Stomach smooth muscle (tissue), 2 donors: Measurements from ENCODE around the gene ELAVL1.
"Not testable (repeated sequence)": the region's sequence is repeated elsewhere in the genome, so short reads cannot be mapped to it uniquely, and the experiment has no call there.

Experiments used
- H3K27ac ChIP-seq: one replicate; pipeline ENCODE4 v1.7.0; 2013; ENCODE audit warnings: mild to moderate bottlenecking, low read length, inconsistent platforms
- H3K27me3 ChIP-seq, 2 donors: one replicate each; pipeline ENCODE4 v1.7.0; 2013; ENCODE audit warnings: low read length in 2 of 2; ENCODE audit not compliant: insufficient read depth in 2 of 2, control insufficient read depth in 1 of 2
- H3K36me3 ChIP-seq, 2 donors: one replicate each; pipeline ENCODE4 v1.7.0; 2013; ENCODE audit warnings: low read length in 2 of 2; ENCODE audit not compliant: control insufficient read depth in 2 of 2, insufficient read depth in 2 of 2
- H3K4me1 ChIP-seq: one replicate; pipeline ENCODE4 v1.7.0; 2013; ENCODE audit warnings: low read length; ENCODE audit not compliant: control insufficient read depth, insufficient read depth
- H3K4me3 ChIP-seq, 2 donors: one replicate each; pipeline ENCODE4 v1.7.0; 2013; ENCODE audit warnings: low read length in 2 of 2
- H3K9ac ChIP-seq, 2 donors: one replicate each; pipeline ENCODE4 v1.7.0; 2013; ENCODE audit warnings: low read length in 2 of 2, mild to moderate bottlenecking in 1 of 2
- H3K9me3 ChIP-seq, 2 donors: one replicate each; pipeline ENCODE4 v1.7.0; 2013; ENCODE audit warnings: low read length in 2 of 2; ENCODE audit not compliant: control insufficient read depth in 2 of 2
- donor health status: healthy.
- donor health status: Pancreatic carcinoma.

ELAVL1 gene

DNA sequence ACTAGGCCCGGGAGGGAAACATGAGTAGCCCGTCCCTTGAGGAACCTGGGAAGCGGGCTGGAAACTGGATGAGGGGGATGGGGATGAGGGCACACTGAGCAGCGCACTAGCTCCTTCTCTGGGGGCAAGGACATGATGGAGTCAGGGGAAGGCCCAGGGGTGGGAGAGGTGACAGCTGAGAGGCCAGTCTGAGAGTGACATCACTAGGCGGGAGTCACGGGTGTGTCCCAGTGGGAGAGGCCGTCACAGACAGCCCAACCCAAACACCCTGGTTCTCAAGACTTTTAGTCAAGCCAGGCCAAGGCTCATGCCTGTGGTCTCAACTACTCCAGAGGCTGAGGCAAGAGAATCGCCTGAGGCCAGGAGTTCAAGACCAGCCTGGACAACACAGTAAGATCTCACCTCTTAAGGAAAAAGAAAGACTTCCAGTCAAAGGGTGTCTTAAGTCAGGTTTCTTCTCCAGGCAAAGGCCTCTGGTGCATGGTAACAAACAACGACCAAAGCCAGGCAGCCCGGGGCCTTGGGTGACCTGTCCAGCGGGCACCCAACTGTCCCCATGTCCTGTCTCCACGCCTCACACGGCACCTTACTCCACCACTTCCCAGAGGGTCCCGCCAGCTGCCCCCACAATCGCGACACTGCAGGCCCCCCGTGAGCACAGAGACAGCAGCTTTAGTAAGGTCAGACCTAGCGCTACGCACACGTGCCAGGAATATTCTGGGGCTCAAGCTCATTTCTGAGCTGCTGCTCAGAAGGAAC, 36.5 kb downstream of the ELAVL1 start:
- no peak overlapping the region for H3K27ac ChIP-seq
- H3K4me3 ChIP-seq = no peak overlapping the region
- no peaks in the 10 kb centered on the region for H3K4me1 ChIP-seq
- no peak overlapping the region for H3K9ac ChIP-seq
- no peaks in the 10 kb centered on the region for H3K9me3 ChIP-seq
- peaks cover 27 to 60% of the 10 kb centered on the region in 2 donors for H3K36me3 ChIP-seq
- no peaks in the 10 kb centered on the region for H3K27me3 ChIP-seq

DNA sequence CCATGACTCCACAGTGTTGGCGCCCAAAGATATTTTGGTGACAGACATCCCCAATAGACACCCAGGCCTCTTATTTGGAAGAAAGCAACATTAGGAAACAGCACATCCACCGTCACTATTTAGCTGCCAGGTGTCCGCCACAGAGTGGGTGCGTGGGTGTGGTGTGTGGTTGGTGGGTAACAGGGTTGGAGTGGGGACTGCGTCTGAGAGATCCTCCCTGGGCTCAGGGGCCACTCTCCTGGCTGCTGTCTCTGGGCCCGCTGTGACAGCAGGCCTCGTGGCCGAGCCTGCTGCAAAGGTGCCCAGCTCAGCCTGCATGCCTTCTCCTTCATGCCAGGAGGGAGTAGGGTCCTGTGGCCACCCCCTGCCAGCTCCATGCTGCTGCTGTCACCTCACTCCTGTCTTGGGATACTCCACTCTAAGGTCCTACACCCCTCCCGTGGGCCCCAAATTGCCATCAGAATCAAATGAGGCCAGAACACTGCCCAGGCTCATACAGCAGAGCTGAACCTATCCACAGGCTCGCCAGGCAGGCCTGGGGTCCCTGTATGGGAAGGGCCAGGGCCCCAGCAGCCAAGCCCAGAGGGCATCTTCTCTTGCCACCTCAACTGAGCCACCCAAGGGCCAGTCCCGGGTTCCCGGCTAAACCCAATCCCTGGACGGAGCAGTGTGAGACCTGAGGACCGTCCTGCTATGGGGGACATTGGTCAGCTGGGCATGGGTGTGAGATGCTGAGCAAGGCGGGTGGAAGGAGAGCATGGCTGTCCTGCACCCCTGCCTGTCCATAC, 37.2 kb downstream of the ELAVL1 start:
- H3K9me3 ChIP-seq = no peaks in the 10 kb centered on the region
- H3K27me3 ChIP-seq = no peaks in the 10 kb centered on the region
- peaks cover 28 to 59% of the 10 kb centered on the region in 2 donors for H3K36me3 ChIP-seq
- H3K27ac ChIP-seq = no peak overlapping the region
- H3K4me1 ChIP-seq = no peaks in the 10 kb centered on the region
- no peak overlapping the region for H3K4me3 ChIP-seq
- H3K9ac ChIP-seq = no peak overlapping the region

DNA sequence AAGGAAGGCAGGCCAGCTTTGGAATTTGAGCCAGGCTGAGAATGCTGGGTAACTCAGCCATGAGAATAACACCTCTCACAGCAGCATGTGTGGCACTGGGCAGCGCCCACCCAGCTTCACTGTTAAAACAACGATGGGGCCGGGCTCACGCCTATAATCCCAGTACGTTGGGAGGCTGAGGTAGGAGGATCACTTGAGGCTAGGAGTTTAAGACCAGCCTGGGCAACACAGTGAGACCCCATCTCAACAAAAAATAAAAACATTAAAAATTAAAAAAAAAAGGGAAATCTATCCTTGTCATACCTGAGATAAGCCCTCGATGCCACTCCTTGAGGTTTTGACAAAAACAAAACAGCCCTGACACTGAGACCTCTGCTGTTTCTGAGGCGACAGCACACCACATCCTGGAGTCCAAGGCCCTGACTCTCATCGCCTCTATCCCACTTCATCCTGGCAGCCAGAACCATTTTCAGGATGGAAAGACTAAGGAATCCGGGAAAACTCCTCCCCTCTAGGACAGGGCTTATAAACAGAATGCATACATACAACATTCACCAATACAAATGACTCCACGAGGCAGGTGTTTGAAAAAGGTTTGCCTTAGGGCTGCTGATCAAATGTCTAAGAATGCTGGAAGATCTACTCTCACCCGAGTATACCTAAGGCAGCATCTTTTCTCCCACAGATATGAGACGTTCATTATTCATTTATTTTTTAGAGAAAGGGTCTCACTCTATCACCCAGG, 39.3 kb downstream of the ELAVL1 start:
- H3K36me3 ChIP-seq = peaks cover 35 to 64% of the 10 kb centered on the region in 2 donors
- H3K27ac ChIP-seq = no peak overlapping the region
- no peak overlapping the region for H3K4me3 ChIP-seq
- no peak overlapping the region for H3K9ac ChIP-seq
- H3K27me3 ChIP-seq = no peaks in the 10 kb centered on the region
- H3K4me1 ChIP-seq = no peaks in the 10 kb centered on the region
- no peaks in the 10 kb centered on the region for H3K9me3 ChIP-seq

DNA sequence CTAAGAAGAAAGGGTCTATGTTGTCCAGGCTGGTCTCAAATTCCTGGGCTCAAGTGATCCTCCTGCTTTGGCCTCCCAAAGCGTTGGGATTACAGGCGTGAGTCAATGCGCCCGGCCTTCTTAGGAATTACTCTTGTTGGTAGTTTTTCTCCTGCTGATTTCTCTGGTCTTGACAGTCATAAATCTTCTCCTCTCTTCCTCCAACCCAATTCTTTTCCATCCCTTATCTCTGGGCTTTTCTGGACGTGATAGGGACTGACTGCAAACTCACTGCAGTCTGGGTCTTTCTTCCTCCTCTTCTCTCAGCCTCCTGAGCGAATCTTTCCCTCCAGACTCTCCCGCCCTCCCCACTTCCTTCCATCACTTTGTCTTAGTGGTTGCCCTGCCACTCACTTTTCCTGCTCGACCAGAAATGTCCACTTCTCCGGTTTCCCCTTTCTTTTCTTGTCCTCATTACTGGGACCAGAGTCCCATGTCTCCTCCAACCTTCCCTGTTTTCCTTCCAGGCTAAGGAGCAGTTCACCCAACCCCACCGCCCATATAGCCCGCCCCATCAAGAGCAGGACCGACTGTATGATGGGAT, 40.1 kb downstream of the ELAVL1 start:
- no peaks in the 10 kb centered on the region for H3K27me3 ChIP-seq
- no peak overlapping the region for H3K9ac ChIP-seq
- H3K27ac ChIP-seq = no peak overlapping the region
- H3K4me1 ChIP-seq = no peaks in the 10 kb centered on the region
- no peaks in the 10 kb centered on the region for H3K9me3 ChIP-seq
- peaks cover 38 to 63% of the 10 kb centered on the region in 2 donors for H3K36me3 ChIP-seq
- H3K4me3 ChIP-seq = no peak overlapping the region

DNA sequence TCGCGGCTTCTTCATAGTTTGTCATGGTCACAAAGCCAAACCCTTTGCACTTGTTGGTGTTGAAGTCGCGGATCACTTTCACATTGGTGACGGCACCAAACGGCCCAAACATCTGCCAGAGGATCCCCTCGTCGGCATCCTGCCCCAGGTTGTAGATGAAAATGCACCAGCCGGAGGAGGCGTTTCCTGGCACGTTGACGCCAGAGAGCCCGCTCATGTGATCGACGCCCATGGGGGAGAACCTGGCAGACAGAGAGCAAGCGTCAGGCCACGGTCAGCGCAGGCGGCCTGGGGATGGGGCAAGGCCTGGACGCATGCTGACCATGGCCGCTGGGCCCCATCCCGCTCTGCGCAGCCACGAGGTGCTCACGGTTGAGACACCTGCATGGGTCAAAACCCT, 41.9 kb downstream of the ELAVL1 start:
- no peak overlapping the region for H3K4me3 ChIP-seq
- no peaks in the 10 kb centered on the region for H3K9me3 ChIP-seq
- no peaks in the 10 kb centered on the region for H3K27me3 ChIP-seq
- H3K36me3 ChIP-seq = peaks cover 38 to 58% of the 10 kb centered on the region in 2 donors
- H3K4me1 ChIP-seq = no peaks in the 10 kb centered on the region
- no peak overlapping the region for H3K27ac ChIP-seq
- no peak overlapping the region for H3K9ac ChIP-seq

DNA sequence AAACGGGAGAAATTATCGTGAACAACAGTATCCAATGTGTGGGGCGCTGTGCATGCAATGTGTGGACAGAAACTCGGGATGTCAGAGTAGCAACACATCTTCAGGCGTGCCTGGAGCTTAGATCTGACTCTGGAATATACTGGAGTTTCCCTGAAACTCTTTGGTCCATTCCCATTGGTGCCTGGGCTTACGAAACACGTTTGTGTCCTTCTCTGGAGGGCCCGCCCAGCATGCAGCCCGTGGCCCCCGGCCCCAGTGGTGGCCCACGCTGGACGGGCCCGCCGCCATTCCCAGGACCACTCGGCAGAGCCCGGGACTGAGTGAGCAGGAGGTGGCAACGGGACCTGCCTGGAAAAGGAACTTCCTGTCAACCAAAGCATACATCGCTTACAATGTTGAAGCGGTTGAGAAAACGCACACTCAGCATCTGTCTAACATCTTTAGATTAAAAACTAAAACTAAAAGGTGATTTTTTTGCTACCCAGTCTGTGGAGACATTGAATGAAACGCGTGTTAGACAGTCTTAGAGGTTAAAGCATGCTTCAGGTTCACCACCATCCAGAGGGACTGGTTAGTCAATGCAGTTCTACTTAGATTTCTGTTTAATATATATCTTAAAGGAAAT, 42.7 kb downstream of the ELAVL1 start:
- H3K9ac ChIP-seq = no peak overlapping the region
- peaks cover 38 to 58% of the 10 kb centered on the region in 2 donors for H3K36me3 ChIP-seq
- no peaks in the 10 kb centered on the region for H3K9me3 ChIP-seq
- no peak overlapping the region for H3K27ac ChIP-seq
- H3K4me3 ChIP-seq = no peak overlapping the region
- H3K4me1 ChIP-seq = no peaks in the 10 kb centered on the region
- no peaks in the 10 kb centered on the region for H3K27me3 ChIP-seq

DNA sequence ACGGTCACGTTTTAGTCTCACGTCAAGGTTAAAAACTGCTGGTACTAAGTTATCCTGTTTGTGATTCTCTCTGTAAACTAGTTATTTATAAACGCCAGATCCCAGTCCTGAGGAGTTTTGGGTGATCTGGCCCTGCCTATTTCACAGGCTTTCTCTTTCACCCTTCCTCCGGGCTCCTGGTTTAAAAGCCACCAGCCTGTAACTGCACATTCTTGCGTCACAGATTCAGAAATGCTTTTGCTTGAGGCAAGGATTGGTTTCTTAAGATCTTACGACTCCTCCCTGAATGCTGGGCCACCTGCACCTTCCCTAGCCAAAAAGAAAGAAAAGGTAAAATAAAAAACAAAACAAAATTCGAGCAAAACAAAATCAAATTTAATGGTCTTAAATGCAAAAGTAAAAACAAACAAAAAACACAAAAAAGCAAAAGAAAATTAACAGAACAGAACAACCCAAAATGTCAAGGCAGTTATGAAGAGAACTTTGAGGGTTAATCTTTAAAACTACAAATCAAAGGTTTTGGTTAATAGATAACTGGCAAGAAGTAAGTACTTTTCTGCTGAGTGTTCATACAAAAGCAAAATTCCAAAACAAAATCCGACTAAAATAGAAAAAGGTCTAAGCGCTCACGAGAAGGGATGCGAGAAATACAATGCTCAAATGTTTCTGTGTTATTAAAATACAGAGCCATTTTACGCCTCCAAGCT, 43.4 kb downstream of the ELAVL1 start:
- Histone ChIP-seq H3K4me1 (no peaks in the 10 kb centered on the region), H3K4me3 (no peak overlapping the region), H3K36me3 (peaks cover 38 to 52% of the 10 kb centered on the region in 2 donors), H3K9ac (no peak overlapping the region), H3K27me3 (no peaks in the 10 kb centered on the region), H3K9me3 (no peaks in the 10 kb centered on the region), H3K27ac (no peak overlapping the region)

DNA sequence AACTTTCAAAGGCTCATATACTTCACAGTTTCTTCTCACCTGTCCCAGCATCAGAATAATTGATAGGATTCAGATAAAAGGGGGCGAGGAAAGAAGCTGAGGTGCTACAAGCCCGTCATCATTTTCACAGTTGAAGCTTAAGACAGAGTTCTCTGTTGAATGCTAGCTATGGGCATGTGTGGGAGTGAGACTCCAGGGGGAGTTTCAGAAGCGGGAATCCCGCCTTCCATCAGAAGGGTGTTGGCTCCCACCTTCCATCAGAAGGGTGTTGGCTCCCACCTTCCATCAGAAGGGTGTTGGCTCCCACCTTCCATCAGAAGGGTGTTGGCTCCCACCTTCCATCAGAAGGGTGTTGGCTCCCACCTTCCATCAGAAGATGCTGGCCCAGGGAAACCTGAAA, 44.4 kb downstream of the ELAVL1 start:
- not testable (repeated sequence) for H3K27me3 ChIP-seq, H3K9me3 ChIP-seq, H3K4me3 ChIP-seq, H3K27ac ChIP-seq, H3K4me1 ChIP-seq, H3K9ac ChIP-seq
- H3K36me3 ChIP-seq = peaks cover 32 to 43% of the 10 kb centered on the region in 2 donors

DNA sequence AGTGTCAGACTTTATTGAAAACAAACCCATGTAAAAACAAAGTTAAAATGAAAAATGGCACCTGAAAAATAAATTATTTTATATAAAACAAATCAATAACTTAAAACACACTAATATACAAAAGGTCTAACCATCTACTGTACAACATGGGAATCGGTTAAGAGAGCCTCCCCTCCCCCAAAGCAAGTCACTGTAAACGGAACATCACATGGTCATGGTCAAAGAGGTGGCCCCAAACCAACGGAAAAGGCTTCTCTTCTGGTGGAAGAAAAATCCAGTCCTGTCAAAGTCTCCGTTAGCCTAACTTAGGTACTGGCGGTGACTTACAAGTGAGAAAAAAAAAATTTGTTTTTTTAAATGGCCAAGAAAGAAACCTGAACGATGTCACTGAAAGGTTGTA, 46.2 kb downstream of the ELAVL1 start:
- H3K9ac ChIP-seq = no peak overlapping the region
- no peak overlapping the region for H3K4me3 ChIP-seq
- H3K9me3 ChIP-seq = no peaks in the 10 kb centered on the region
- H3K27me3 ChIP-seq = no peaks in the 10 kb centered on the region
- H3K27ac ChIP-seq = no peak overlapping the region
- H3K4me1 ChIP-seq = no peaks in the 10 kb centered on the region
- H3K36me3 ChIP-seq = peaks cover 29 to 31% of the 10 kb centered on the region in 2 donors

DNA sequence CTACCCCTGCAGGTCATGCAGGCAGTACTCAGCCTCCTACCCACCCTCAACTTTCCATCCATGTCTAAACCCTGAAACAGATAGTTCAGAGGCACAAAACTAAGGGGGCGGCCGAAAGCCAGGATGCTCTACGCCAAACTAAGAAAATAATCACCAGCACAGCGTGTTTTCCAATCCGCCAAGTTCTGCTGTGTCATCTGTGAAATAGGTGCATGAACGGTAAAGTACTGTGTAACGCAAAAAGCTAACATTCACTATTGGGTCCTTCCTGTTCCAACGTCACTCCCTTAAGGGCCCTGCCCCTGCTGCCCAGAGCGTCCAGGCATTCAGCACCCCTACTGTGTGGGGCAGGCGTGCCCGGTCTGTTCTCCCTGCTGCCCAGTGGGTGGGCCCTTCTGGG, 49.7 kb downstream of the ELAVL1 start:
- no peaks in the 10 kb centered on the region for H3K9me3 ChIP-seq
- H3K27ac ChIP-seq = no peak overlapping the region
- H3K9ac ChIP-seq = no peak overlapping the region
- peaks cover 0 to 5% of the 10 kb centered on the region in 2 donors for H3K36me3 ChIP-seq
- H3K4me1 ChIP-seq = no peaks in the 10 kb centered on the region
- H3K27me3 ChIP-seq = no peaks in the 10 kb centered on the region
- H3K4me3 ChIP-seq = no peak overlapping the region
